Activated CD4-positive, CD25-positive, alpha-beta regulatory T cell treated with anti-CD3 and anti-CD28 coated beads, Interleukin-2, amount 50 U/mL, for 72 hours (primary cell): ENCODE results near the gene HTRA3.

ENCODE experiments used
- DNase-seq: peaks from one replicate; pipeline ENCODE4 v3.0.0; 2021

HTRA3 gene

DNA sequence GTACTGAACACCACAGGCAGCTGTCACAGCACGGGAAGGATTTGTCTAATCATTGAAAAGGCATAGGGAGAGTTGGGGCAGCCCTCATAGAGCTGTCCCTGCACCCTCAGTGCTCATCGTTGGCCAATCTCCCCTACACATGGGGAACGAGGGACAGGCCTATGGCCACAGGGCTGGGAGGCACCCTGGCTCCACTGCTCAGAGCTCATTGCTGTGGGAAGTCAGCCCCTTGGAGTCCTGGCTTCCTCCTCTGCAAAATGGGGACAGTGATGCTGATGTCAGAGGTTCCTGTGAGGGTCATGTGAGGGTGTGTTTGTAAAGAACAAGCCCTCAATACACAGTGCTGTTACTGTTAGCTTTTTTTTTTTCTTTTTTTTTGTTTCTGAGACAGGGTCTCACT lies 19.3 kb upstream of the HTRA3 start:
- no peak for DNase-seq

GRCh38 chr4:8250637-8251036 lies 18.9 kb upstream of the HTRA3 start:
- DNase-seq, result no peak

DNA sequence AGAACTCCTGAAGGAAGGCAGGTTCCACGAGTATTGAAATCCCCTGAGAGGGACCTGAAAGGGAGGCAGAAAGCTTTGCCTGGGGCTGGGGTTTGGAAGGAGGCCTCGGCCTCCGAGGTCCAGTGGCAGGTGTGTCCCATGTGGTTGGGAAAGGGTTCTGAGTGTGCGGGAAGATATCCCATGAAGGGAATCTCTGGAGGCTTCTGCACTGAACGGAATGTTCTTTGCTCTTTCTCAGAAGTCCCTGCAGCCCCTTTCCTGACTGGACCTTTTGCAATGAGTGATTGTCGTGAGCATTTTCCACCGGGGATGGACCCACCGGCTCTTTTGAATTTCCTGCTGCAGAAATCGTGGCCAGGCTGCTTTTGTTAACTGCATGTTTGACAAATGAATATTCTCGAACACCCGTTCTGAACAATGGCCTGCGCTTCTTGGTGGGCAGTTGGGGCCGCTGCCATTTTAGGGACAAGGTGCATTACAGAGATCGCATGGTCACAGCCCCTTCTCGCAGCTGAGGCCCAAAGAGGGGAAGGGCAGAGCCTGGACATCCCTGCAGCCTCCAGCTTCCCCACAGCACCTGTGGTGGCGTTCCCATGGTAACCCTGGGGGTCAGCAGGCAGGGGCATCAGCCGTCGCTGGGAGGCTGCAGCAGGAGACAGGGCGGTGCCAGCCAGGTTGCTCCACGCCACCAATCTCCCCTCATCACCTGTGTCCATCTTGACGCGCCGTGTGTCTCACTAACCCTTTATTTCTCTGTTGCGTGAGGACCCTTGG lies 18.3 kb upstream of the HTRA3 start:
- DNase-seq, result no peak

DNA sequence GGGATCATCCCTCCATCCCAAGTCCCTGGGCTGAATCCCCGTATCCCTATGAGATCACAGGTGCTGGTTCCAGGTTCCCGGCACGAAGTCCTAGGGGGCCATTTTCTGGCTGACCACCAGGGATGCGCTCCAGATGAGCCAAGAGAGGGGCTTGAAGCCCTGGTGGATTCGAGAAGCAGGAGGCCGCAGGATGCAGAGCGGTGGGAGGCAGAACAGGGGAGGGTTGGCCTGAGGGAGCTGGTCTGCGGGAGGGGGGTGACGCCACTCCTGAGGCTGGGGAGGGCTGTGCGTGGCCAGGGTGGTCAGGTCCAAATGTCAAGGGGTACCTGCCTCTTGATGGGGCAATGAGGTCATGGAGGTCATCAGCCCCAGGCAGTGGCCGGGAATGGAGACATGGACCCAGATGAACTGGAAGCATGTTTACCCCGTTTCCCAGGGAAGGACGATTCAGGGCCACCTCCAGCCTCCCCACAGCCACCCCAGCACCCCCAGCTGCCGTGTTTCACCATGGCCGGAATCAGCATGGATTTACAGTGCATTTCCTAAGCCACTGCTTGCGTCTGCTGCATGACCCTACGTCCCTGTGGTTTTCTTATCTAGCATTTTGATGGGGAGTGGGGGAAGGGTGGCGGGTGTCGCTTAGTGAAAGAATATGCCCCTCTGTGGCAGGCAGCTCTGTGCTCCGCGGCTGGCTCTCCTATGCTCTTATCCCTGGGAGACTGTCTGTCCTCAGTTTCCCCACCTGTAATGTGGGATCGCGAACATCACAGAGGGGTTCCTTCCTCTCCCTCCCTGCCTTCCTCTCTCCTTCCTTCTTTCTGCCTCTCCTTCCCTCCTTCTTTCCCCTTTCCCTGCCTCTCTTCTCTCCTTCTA lies 17.0 kb upstream of the HTRA3 start:
- no peak for DNase-seq

GRCh38 chr4:8254076-8254475 lies 15.5 kb upstream of the HTRA3 start:
- no peak for DNase-seq

DNA sequence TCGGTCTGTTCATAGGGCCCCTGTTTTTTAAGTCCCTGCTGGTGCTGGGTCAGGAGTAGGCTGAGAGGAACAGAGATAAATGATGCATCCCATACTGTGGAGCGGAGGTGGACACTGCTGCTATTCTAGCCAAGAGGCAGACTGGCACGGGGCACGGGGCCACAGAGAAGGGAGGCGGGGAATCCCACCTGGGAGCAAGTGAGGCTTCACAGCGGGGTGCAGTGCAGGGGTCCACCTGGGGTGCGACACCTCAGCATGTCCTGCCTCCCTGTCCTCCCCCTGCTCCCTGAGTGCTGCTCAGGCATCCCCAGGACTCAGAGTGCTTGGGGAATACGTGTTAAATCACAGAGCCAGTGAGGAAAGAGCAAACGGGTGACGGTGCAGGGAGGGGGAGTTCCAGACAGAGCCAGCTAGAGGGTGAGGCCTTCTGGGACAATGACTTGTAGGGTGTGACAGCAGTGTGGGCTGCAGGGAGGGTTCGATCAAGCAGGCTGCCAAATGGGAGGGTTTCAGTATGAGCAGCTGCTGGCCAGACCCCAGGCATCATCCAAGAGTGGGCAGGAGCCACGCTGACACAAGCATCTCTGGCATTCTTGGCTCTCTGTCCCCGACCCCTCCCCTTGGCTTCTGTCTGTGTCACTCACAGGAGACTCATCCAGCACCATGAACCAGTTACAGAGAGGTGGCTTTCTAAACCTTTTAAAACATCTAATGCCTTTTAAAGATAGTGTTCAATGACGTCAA lies 13.7 kb upstream of the HTRA3 start:
- no peak for DNase-seq

DNA sequence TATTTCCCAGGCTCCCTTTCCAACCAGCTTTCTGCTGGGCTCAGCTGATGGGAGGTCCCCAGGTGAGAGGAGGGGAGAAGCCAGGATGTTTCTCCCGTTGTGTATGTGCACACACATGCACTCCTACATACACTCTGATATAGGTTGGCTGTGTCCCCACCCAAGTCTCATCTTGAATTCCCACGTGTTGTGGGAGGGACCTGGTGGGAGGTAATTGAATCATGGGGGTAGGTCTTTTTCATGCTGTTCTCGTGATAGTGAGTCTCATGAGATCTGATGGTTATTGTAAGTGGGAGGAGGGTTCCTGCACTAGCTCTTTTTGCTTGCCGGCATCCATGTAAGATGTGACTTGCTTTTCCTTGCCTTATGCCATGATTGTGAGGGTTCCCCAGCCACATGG lies 11.7 kb upstream of the HTRA3 start:
- DNase-seq, result no peak

DNA sequence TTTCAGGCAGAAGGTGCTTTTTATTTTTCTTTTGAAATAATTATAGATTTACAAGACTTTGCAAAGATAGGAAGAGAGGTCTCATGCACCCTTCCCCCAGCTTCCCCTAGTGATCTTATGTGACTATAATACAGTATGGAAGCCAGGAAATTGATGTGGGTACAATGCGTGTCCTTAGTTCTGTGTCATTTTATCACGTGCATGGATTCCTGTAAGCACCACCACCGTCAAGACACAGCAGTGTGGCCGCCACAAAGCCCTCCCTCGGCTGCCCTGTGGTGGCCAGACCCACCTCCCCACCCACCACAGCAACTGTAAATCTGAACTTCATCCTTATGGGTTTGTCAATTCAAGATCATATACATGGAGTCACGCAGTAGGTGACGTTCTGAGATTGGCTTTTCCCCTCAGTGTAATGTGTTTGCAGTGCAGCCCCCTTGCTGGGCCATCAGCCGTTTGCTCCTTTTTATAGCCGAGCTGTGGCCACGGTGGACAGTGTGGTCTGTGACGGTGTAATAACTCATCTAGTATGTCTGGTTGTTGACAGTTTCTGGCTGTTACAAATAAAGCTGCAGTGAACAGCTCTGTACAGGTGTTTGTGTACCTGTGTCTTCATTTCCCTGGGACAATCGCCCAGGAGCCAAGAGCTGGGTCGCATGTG lies 10.9 kb upstream of the HTRA3 start:
- DNase-seq, result no peak

GRCh38 chr4:8259743-8260430 lies 9.7 kb upstream of the HTRA3 start:
- DNase-seq, result no peak

DNA sequence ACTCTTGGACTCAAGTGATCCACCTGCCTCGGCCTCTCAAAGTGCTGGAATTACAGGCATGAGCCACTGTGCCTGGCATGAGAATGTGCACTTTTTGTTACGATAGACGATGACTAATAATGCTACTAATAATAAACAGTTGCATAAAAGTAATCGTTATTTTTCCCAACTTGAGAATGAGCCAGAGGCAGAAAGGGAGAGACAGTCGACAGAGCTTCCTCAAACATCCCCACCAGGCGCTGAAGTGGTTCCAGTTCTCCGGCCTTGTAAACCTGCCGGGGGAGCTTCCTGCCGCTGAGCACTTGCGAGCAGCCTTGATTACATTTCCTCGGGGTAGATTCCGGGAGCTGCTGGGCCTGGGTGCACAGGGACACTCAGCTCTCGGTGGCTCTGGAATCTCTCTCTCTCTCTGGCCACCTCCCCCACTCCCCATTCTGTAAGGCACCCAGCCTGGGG lies 8.9 kb upstream of the HTRA3 start:
- no peak for DNase-seq

- DNase-seq, result no peak
Measured at GRCh38 chr4:8261851-8262535, 7.6 kb upstream of the HTRA3 start.

DNA sequence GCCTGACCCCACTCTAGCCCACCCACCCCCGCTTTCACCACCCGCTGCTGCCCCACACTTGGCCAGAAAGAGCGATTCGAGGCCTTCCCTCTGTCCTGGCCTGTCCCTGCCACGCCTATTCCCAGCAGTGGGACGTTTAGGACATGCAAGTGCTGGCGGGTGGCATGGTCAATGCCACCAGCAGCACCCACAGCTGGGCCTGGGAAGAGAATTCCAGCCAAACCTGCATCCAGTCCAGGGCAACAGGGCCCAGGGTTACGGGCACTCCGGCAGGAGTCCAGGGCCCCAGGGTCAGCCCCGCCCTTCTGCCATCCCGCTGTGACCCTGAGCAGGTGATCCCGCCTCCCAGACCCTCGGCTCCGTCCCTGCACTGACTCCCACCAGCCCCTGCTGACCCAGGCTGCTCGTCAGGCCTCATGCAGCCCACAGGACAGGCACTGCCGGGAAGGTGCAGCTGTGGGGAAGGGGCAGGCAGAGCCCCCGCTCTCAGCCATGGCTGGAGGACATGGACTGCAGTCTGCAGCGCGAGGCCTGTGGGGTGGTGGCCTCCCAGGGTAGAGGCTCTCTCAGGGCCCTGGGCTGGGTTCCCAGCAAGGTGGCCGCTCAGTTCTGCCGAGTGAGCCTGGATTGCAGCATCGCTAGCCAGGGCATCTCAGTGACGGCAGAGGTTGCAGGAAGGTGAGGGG lies 6.8 kb upstream of the HTRA3 start:
- DNase-seq, result no peak

DNA sequence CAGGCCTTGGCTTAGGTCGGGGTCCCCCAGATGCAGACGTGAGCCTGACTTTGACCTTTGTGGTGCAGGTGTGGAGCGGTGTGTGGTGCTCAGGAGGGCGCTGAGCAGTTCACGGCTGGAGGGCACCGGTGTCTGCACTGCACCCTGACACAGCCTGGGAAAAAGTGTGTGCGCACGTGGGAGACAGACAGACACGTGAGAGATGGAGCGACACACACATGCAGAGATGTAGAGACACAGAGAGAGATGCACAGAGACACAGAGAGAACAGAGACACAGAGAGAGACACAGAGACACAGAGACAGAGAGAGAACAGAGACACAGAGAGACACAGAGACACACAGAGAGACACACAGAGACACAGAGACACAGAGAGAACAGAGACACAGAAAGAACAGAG lies 6.2 kb upstream of the HTRA3 start:
- no peak for DNase-seq

DNA sequence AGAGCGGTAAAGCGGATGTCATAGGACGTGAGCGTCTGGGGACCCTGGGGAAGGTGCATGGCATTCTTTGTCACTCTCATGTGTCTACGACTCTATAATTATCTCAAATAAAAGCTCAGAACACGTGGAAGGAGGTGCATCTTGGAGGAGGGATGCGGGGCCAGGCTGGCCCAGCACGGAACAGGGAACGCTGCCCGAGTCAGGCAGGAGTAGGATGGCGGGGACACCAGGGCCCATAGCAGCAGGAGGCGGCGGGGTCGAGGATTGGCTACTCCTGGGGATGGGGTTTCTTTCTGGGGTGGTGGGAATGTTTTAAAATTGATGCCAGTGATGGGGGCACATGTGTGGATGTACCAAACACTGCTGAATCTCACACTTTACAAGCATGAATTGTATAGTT lies 5.4 kb upstream of the HTRA3 start:
- no peak for DNase-seq

DNA sequence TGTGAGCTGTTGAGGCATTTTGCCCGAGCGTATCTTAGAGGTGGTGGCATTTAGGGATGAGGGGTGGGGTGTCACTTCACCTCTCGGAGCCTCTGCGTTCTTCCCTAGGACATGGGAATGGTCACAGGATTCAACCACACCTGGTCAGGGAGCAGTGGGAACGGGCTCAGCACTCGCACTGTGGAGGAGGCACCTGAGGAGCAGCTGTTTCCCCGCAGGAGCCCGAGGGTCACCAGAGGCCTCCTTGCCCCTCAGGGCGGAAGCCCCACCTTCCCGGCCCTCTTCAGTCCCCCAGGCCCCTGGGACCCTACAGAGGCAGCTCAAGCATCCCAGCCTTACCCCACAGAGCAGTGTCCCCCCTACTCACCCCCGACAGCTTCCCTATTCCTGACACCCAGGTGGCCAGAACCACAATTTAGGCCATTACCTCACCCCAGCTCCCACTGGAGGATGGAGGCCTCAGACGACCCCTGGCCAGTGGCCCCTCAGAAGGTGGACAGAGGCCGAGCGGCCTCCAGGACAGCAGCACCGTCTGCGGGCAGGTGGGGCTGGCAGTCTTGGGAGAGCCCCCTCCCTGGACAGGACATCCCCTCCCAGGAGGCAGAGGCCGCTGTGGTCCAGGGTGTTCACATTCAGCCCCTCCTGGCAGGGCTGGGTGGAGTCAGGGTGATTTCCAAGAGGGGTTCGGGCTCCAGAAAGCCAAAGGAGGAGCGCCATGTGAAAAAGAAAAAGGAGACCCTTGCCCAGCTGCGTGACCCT lies 4.2 kb upstream of the HTRA3 start:
- DNase-seq, result no peak

- DNase-seq, result no peak
Measured at GRCh38 chr4:8266088-8266487, 3.5 kb upstream of the HTRA3 start.

GRCh38 chr4:8266508-8266907 lies 3.0 kb upstream of the HTRA3 start:
- DNase-seq, result no peak

DNA sequence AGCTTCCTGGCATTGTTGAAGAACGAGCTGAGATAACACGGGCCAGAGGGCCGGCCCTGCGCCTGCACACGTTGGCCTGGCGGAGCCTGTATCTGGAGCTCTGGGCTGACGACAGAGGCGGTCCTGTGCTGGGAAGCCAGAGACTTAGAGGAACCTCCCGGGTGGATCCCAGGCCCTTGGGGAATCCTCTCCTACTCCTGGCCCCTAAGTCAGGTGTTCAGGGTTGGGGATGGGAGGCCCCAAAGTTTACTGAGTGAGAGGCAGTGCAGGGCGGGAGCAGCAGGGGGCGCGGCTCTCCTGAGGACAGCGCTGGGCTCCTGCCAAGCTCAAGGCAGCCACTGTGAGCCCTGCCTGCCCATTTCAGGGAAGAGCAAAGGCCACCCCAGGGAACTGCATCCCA lies 2.5 kb upstream of the HTRA3 start:
- no peak for DNase-seq

GRCh38 chr4:8268211-8268610 lies 1.3 kb upstream of the HTRA3 start:
- no peak for DNase-seq

DNA sequence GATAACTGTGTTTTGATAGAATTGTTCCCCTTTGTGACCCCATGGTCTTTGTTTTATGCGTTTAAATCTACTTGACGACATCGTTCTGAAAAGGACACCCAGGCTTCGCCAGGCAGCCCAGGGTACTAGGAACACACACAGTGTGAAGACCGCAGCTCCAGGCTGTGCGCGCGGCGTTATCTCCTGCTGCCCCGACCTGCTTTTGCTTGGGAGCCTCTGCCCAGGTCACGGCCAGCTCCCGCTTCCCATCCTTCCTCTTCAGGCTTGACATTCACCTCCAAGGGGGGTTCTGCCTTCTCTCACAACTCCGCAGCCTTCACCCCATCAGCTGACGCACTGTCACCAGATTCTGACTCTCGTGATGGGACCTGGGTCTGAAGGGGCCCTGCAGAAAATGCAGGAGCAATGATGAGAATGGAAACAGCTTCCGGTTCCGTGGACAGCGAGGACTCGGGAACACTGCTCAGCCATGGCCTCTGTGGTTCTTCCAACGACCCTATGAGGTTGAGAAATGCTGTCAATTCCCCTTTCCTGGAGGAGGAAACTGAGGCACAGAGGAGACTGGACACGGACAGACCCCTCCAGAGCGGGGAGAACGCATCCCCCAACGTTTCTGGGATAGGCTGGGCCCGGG lies 536 bp upstream of the HTRA3 start:
- no peak for DNase-seq
